GM19043 (cell line): Measurements from ENCODE around the gene IFIT5.
"Not testable (repeated sequence)": the region's sequence is repeated elsewhere in the genome, so short reads cannot be mapped to it uniquely, and the experiment has no call there.

Experiments used
- ATAC-seq: cut with Tn5 transposase; IDR thresholded peaks from one replicate; pipeline ENCODE4 v1.9.1; 2021; ENCODE audit warnings: low read depth; ENCODE audit not compliant: unreplicated experiment

IFIT5 gene

DNA sequence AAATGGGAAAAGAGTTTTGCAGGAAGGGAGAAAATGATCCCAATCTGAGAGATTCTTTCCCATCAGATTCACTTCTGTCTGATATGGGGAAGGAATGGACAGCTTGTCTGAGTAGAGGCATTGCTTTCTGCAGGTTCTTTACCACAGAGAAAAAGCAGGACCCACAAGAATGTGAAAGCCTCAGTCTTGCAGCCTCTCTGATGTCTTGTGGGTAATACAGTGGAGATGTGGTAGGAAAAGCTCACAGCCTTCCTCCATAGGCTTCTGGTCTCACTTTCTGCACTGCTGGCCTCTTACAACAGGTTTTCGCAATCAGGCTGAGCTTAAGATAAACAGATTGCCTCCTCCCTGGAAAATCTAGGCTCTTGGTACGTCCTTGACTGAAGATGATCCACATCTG, 21.4 kb upstream of the IFIT5 start:
- no peak for ATAC-seq

DNA sequence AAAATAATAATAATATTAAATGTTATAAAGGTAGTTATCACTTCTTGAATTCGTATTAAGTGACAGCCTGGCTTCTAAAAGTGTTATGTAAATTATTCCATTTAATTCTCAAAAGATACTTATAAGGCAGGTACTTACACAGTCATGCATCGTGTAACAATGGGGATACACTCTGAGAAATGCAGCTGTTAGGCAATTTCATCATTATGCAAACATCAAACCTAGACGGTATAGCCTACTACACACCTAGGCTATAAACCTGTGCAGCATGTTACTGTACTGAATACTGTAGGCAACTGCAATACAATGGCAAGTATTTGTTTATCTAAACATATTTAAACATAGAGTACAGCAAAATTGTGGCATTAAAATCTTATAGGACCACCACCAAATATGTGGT, 20.5 kb upstream of the IFIT5 start:
- no peak for ATAC-seq

DNA sequence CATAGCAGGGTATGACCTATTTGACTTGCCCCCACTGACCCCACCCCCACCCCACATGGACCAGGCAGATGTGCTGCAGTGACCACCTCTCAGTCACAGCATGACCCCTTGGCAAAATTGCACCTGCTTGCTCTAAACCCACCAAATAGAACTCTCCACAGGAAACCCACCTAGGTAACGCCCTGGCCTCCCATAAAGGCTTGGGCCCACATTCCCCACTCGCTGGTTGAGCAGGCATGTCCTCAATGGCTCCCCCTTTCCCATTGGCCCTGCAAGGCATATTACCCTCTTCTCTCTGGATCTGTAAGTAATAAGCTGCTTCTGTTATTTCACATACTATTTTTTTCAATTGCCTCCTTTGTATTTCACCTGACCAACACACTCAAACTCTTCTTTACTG, 19.2 kb upstream of the IFIT5 start:
- no peak for ATAC-seq

- ATAC-seq = no peak
Observed at GRCh38 chr10:89398003-89398749, 16.2 kb upstream of the IFIT5 start.

DNA sequence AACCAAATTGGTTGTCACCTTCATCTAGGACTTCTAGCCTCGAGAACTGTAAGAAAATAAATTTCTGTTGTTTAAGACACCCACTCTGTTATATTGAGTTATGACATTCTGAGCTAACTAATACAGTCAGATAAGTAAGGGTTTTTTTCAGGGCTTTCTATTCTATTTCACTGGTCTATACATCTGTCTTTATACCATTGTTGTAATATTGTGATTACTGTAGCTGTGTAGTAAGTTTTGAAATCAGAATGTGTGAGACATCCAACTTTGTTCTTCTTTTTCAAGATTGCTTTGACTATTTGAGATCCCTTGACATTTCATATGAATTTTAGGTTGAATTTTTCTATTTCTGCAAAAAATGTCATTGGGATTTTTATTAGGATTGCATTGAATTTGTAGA, 14.4 kb upstream of the IFIT5 start:
- no peak for ATAC-seq

- ATAC-seq = no peak
Observed at GRCh38 chr10:89403043-89403442, 11.3 kb upstream of the IFIT5 start.

DNA sequence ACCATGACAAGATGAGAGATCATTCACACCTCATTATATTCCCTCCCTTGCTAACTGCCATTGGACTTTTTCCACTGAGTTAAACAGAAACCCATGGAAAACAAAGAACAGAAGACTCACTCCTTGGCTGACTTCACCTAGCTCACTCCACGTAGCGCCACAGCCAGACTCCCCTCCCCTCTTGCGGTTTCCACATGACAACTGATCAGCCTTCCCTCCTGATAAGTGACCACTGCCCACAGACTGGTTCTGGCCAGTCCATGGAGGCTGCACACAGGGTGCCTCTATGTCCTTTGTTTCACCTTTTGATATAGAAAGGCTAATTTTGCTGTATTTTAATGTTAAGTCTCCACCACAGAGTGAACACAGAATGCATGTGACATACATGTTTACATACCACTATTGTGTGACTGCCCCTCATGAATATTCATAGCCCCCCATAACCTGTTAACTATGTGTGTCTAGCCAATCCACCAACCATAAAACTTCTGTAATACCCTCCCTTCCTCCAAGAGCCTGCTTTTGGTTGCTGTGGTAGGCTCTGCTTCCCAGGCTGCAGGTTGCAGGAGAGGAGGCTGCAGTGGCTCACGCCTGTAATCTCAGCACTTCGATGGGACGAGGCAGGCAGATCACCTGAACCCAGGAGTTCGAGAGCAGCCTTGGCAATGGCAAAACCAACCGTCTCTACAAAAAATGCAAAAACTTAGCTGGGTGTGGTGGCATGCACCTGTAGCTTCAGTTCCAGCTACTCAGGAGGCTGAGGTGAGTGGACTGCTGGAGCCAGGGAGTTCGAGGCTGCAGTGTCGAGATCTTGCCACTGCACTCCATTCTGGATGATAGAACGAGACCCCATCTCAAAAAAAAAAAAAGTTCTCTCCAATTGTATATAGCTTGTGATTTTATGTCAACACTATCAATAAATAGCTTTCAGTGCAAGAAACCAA, 10.0 kb upstream of the IFIT5 start:
- ATAC-seq = no peak

GRCh38 chr10:89406178-89406577, 8.2 kb upstream of the IFIT5 start:
- not testable (repeated sequence) for ATAC-seq

DNA sequence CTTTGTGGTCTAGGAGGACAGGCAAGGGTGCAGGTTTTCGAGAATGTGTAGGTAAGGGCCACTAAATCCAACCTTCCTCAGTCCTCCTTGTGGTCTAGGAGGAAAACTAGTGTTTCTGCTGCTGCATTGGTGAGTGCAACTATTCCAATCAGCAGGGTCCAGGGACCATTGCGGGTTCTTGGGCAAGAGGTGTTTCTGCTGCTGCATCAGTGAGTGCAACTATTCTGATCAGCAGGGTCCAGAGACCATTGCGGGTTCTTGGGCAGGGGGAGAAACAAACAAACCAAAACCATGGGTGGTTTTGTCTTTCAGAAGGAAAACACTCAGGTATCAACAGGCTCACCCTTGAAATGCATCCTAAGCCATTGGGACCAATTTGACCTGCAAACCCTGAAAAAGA, 6.6 kb upstream of the IFIT5 start:
- ATAC-seq = not testable (repeated sequence)

GRCh38 chr10:89409282-89409681, 5.1 kb upstream of the IFIT5 start:
- not testable (repeated sequence) for ATAC-seq

GRCh38 chr10:89410551-89410950, 3.8 kb upstream of the IFIT5 start:
- ATAC-seq = not testable (repeated sequence)

GRCh38 chr10:89411135-89411534, 3.2 kb upstream of the IFIT5 start:
- not testable (repeated sequence) for ATAC-seq

DNA sequence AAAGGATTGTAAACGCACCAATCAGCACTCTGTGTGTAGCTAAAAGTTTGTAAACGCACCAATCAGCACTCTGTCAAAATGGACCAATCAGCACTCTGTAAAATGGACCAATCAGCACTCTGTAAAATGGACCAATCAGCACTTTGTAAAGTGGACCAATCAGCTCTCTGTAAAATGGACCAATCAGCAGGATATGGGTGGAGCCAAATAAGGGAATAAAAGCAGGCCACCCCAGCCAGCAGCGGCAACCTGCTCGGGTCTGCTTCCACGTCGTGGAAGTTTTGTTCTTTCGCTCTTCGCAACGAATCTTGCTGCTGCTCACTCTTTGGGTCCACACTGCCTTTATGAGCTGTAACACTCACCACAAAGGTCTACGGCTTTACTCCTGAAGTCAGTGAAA, 2.1 kb upstream of the IFIT5 start:
- not testable (repeated sequence) for ATAC-seq

GRCh38 chr10:89413398-89413912, 913 bp upstream of the IFIT5 start:
- no peak for ATAC-seq

DNA sequence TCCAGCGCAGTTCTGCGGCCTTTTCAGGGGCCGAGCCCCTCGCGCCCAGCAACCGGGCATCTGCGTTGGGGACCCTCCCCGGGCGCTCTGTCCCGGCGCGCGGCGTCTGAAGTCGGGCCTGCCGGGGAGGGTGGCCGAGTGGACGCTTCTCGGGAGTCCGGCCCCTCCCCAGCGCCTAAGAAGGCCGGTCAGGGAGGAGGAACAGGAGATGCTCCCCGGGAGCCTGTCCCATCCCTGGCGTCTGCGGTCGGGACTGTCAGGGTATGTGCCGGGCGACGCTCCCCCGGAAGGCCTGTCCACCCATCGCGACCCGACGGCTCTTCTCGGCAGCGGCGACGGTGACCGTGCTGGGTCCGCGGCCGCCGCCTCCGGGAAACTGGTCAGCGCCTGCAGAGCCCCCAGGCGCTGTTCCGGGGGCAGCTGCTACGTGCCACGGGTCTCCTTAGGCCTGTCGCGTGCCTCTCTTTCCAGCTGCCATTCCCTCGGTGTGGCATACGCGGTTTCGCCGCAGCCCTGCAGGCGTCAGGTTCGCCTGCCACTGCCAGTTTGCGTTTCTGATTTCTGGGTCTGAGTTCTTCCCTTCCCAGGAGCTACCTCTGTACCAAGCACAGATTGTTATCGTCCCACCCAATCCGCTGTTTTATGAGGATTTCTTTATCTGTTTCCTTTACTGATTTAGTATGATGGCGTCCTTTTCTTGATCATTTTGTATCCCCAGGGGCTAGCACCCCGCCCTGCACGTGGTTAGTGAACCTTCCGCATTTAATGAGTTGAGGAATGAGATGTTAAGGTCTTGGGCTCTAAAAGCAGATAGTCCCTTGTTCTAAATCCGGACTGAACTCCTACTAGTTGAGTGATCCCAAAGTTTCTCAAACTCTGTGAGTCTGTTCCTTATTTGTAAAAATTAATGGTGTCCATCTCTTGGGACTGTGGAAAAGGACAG, 782 bp downstream of the IFIT5 start:
- peak; percentile 30 for ATAC-seq

GRCh38 chr10:89416465-89416864, 2.1 kb downstream of the IFIT5 start:
- no peak for ATAC-seq

GRCh38 chr10:89419548-89419947, 5.2 kb downstream of the IFIT5 start:
- no peak for ATAC-seq

- ATAC-seq = no peak
Observed at GRCh38 chr10:89421018-89421476, 6.7 kb downstream of the IFIT5 start.

- no peak for ATAC-seq
Observed at GRCh38 chr10:89425000-89425399, 10.6 kb downstream of the IFIT5 start.

GRCh38 chr10:89426230-89426868, 12.0 kb downstream of the IFIT5 start:
- ATAC-seq = peak; percentile 69
